SKM-1 (cell line): ENCODE results near the gene MRPL34.
A peak's percentile ranks its signal among the peaks of the same experiment; 100 is the strongest.
"Not testable (repeated sequence)": the region's sequence is repeated elsewhere in the genome, so short reads cannot be mapped to it uniquely, and the experiment has no call there.

Experiments
- DNase-seq: peaks from one replicate; lab custom pipeline; 2025; ENCODE audit not compliant: unreplicated experiment; lab: John Stamatoyannopoulos, UW

MRPL34 gene

GRCh38 chr19:17305517-17306284, at the start of gene MRPL34:
Gene MRPL34, plus strand, starts transcription at chr19:17305872. Its CDS starts 21 bp downstream, at chr19:17305893.
- peak; percentile 99 for DNase-seq

DNA sequence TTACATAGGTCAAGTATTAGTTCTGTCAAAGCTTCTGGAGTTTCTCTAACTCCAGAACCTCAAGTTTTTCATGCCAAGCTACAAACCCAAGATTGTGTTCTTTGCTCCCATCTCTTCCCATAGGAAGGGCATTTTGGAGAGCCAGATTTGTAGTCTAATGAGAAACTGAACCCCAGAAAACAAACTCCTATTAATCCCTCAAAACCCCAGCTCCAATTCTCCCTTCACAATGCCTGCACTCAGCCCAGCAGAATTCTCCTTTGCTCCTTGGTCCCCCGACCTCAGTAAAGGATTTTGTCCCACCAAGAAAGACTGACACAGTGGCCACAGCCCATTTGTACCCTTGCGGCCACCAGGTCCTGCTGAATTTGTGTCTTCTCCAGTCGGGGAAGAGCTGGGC, 49.5 kb upstream of the MRPL34 start:
- no peak for DNase-seq

DNA sequence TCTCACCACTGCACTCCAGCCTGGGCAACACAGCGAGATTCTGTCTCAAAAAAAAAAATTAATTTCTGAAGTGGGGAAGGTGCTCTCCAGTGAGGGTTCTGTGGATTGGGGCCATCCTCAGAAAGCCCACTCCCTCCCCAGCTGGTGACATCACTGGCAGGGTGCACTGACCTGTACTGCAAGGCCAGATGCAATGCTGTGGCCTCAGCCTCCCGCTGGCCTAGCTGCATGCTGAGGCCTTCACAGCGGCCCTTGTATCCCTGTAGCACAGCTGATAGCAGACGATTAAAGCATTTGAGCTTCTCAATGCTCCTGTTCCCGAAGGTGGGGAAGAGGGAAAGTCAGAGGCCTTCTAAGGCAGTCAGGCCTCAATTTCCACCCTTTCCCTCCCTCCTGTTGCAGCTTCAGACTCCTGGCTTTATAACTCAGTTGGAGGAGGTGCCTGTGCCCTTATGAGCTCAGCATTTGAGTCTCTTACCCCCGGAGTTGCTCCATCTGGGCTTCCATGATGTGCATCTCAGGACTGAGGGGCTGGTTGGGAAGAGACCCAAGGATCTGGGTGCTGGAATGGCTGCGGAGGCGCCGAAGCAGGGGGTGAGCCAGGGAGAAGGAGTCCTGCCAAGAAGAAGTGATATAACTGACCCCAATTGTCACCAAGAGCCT, 46.4 kb upstream of the MRPL34 start:
- DNase-seq = no peak

GRCh38 chr19:17259934-17260333, 45.7 kb upstream of the MRPL34 start:
- no peak for DNase-seq

DNA sequence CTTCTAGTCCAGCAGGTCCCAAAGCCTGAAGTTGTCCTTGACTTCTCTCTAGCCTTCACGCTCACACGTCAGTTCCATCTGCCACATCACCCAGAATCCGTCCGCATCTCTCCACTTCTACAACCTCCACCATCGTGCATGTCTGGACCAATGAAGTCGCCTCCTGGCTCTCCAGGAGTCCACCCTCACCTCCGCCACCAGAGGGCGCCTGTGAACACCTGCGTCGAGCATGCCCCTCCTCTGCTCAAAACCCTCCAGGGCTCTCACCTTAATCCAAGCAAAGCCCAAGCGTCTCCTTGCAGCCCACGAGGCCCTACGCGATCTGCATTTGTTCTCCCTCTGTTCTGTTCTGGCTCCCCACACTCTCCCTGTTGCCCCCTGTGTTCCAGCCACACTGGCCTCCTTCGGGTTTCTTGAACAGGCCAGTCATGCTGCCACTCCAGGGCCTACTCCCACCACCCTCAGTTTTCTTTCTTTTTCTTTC, 44.8 kb upstream of the MRPL34 start:
- DNase-seq = peak; percentile 84

GRCh38 chr19:17262557-17262956, 43.1 kb upstream of the MRPL34 start:
- no peak for DNase-seq

DNA sequence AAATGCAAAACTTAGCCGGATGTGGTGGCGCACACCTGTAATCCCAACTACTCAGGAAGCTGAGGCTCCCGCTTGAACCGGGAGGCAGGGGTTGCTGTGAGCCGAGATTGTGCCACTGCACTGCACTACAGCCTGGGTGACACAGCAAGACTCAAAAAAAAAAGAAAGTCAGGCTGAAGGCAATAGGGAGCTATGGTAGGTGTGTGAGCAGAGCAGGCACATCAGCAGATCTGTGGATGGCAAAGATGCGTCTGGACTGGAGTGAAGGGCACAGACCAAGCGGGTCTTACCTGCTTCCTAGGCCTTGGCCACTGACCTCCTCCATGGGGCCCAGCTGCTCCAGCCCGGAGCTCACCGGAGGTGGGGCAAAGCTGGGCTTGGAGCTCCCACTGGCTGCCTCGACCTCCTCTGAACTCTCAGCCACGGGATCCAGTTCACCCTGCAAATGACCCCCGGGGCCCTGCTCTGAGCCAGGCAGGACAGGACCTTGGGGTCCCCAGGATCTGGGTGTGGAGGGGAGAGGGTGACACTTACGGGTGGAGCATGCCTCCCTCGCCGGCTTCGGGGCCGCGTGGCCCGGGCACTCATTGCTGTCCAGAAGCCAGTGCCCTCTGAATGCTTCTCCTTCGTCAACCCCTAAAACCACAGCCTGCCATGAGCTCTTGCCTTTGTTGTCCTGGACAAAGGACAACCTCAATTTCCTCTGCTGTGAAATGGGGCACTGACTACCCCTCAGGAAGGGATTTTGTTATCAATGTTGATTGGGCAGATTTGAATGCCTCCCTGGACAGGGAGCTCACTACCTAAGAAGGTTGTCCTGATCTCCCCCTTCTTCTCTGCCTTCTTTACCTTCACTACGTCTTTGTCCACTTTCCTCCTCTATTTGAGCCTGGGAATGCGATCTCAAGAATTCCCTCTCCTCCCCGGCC, 41.7 kb upstream of the MRPL34 start:
- DNase-seq = no peak

DNA sequence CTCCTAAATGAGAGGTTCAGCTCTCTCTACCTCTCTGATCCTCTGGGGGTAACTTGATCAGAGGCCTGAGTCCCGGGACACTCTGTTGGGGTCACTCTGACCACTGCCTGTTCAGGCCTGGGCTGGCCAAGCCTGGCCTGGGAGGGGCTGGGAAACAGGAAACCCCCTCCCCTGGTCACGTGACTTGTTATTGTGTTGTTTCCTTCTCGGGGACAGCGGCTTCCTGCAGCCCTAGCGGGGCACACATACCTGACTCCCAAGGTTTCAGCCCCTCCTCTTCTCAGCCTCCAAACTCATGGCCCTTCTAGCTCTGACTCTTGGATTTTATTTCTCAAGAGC, 41.1 kb upstream of the MRPL34 start, which contains the start of gene USHBP1:
Gene USHBP1 (minus strand): TSS at position 105 of the 339 bp plus-strand sequence. CDS start 446 bp downstream, outside the sequence.
- no peak for DNase-seq

DNA sequence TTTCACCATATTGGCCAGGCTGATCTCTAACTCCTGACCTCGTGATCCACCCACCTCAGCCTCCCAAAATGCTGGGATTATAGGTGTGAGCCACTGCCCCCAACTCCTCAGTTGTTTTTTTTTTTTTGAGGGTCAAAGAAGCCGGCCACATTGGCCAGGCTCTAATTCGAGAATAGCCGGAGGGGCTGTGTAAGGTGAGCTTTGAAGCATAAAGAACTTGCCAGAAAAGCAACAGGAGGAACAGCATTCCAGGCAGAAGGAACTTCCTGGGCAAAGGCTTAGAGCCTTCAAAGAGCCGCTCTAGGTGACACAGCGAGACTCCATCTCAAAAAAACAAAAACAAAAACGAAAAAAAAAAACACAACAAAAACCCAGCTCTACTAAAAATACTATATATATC, 39.6 kb upstream of the MRPL34 start:
- DNase-seq = no peak

- DNase-seq = no peak
Measured at GRCh38 chr19:17266589-17266974, 39.1 kb upstream of the MRPL34 start.

DNA sequence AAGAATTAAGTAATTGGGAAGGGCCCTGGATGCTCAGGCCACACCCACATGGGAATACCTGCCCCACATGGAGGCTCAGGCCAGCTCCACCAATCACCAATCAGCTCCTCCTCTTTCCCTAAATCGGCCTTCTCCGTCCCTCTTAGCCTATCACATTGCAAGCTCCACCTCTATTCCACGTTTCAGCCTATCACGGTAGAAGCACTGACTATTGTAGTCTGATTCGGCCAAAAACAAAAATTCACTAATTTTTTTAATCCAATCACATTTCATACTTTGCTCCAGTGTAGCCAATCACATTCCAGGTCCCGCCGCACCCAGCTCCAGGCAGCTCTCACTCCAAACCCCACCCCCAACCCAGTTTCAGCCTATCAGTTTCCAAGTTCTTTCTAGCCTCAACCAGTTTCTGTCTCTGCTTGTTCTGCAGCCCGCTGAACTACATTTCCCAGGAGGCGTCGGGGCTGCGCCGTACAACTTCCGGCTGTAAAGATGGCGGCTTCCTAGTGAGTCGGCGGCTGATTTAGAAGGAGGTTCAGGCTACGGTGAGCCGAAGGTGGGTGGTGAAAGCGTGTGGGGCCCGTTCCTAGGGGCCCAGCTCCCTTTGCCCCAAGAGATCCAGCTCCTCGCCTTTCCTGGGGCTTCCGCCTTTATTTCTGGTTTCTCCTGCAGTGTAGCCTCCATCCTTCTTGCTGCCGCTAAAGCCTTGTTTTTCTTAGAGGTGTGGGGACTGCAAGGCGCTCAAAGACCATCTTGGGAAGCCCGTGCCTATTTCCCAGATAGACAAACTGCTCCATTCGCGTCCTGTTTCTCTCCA, 38.5 kb upstream of the MRPL34 start, which contains the start of gene BABAM1:
Gene BABAM1 (plus strand): TSS at position 469 of the 814 bp plus-strand sequence. CDS start 1,364 bp downstream, outside the sequence.
- DNase-seq = peak; percentile 97

DNA sequence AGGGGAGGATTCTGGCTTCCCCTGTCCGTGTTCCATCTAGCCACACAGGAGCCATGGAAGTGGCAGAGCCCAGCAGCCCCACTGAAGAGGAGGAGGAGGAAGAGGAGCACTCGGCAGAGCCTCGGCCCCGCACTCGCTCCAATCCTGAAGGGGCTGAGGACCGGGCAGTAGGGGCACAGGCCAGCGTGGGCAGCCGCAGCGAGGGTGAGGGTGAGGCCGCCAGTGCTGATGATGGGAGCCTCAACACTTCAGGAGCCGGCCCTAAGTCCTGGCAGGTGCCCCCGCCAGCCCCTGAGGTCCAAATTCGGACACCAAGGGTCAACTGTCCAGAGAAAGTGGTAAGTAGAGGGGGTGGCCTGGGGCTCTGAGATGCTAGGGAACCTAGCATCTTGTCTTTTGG, 36.9 kb upstream of the MRPL34 start:
- no peak for DNase-seq

- DNase-seq = not testable (repeated sequence)
Measured at GRCh38 chr19:17274892-17275291, 30.8 kb upstream of the MRPL34 start.

- no peak for DNase-seq
Measured at GRCh38 chr19:17275441-17276175, 30.1 kb upstream of the MRPL34 start.

DNA sequence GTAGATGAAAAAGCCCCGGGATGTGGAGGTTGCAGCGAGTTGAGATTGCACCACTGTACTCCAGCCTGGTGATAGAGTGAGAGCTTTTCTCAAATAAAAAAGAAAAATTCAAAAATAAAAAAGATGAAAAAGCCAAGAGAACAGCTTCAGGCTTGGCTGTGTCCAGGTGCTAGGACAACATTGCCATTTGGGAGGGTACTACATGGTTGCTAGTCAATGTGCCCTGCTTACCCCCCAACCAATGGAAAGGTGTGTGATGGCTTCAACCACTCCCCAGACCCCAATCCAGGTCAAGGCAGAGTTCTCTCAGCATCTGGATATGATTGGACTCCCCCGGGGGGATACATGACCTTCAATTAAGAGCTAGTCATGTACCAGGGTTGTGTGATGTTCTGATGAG, 26.2 kb upstream of the MRPL34 start:
- DNase-seq = no peak

DNA sequence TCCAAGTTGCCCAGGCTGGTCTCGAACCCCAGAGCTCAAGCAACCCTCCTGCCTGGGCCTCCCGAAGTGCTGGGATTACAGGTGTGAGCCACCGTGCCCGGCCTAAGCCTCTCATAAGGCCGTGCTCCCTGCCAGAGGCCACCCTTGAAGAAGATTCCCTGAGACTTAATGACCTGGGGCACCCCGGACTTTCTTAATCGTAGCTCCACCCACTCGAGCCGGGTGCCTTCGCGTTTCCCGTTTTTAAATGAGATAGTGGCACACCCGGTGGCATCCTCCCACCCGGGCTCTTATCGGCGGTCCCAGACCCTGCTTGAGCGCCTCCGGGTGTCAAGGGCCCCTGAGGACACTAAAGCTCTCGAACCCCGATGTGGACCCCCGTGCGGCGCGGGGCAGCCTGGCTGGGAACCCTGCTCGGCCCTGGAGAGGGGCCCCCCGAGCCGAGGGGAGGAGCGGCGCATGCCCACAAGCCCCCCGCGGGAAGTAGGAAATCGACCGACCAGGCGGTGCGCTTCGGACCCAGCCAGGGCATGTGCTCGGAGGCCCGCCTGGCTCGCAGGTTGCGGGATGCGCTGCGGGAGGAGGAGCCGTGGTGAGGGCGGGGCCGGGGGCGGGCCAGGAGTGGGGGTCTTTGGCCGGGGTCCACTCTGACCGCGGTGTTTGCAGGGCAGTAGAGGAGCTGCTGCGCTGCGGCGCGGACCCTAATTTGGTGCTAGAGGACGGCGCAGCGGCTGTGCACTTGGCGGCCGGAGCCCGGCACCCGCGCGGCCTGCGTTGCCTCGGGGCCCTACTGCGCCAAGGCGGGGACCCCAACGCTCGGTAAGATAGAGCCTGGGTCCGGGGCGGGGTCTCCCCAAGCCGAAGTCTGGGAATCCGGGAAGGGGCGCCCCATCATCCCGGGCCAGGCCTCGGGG, 24.0 kb upstream of the MRPL34 start, which contains the start of gene ANKLE1:
Gene ANKLE1 (plus strand): TSS at position 511 of the 914 bp plus-strand sequence. CDS start 20 bp downstream, at position 531.
- peak; percentile 58 for DNase-seq

DNA sequence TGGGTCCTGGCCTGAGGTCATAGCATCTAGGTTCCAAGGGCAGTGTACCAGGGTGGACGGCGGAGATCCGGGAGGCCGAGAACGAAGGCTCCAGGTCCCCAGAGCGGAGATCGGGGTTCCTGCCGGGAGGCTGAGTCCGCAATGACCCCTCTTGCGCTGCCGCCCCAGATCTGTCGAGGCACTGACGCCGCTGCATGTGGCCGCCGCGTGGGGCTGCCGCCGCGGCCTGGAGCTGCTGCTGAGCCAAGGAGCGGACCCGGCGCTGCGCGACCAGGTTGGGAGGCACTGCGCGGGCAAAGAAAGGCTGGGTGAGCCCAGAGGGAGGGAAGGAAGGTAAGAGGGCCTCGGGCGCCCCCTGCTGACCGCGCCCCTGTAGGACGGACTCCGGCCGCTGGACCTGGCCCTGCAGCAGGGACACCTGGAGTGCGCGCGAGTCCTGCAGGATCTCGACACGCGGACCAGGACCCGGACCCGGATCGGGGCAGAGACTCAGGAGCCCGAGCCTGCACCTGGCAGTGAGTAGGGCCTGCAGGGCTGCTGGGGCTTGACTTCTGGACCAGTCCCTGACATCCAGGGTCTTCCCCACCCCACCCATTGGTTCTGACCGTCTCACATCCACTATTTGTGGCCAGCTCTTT, 23.1 kb upstream of the MRPL34 start:
- peak; percentile 70 for DNase-seq

- no peak for DNase-seq
Measured at GRCh38 chr19:17283504-17283996, 22.1 kb upstream of the MRPL34 start.
